ENCODE data around the gene UCHL3. TPM values are rescaled to one million over a fixed set of nuclear protein-coding genes. Genes with fewer than 3 reads are reported as not detected.
A peak's percentile ranks its signal among the peaks of the same experiment; 100 is the strongest.

The UCHL3 gene
- total and polyA plus RNA-seq, 9 of the 15 experiments (the other 6 are each of a cell fraction or from before 2014, with no cell fraction given), result 42.2 to 112 (median 85.4) TPM

DNA sequence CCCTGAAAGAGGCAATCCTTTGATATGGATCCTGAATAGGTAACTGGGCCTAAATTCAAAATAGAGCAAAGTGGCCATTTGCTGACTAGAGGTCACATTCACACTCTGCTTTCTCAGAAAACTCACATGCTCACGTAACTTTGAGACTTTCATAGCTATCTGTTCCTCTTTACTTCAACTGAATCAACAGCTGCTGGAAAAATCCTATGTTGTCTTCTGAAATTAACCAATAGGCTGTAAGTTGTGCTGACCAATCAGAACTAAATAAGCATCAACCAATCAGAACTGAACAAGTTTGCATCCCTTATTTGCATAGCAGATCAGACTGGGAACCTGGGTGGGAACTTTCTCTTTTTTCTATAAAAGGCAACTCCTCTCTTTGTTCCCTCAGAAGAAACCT lies 43.6 kb upstream of the UCHL3 start:
- TF ChIP-seq, protein P1, sequence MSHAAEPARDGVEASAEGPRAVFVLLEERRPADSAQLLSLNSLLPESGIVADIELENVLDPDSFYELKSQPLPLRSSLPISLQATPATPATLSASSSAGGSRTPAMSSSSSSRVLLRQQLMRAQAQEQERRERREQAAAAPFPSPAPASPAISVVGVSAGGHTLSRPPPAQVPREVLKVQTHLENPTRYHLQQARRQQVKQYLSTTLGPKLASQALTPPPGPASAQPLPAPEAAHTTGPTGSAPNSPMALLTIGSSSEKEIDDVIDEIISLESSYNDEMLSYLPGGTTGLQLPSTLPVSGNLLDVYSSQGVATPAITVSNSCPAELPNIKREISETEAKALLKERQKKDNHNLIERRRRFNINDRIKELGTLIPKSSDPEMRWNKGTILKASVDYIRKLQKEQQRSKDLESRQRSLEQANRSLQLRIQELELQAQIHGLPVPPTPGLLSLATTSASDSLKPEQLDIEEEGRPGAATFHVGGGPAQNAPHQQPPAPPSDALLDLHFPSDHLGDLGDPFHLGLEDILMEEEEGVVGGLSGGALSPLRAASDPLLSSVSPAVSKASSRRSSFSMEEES (CRISPR knock-in tag; IDR thresholded peaks at IDR 0.05), result no peak
- TF ChIP-seq ZNF316 (IDR thresholded peaks at IDR 0.05) (peak; percentile 24), FOXM1 (IDR thresholded peaks at IDR 0.05; ENCODE audit: low read depth) (0 out of 2 replicates have a peak, but pooled peaks have one; percentile 24), FOXM1 (CRISPR knock-in tag; IDR thresholded peaks at IDR 0.05; ENCODE audit: low read depth) (no peak)
- peak; percentile 53; the same call in 2 of the 3 replicates for ATAC-seq
- no peak for FAIRE-seq

More for the DNA sequence above, 43.6 kb upstream of the UCHL3 start:
- Histone ChIP-seq H3K9me1 (ENCODE audit: control insufficient read depth, insufficient read depth, low read length) (no peaks in the 10 kb centered on the region), H3K4me2 (ENCODE audit: insufficient read depth, low read length) (no peak overlapping the region), H3K36me3 (ENCODE audit: control insufficient read depth, insufficient read depth, low read length) (no peaks in the 10 kb centered on the region), H4K20me1 (replicated peaks; ENCODE audit: control insufficient read depth, insufficient read depth, low read length) (no peaks in the 10 kb centered on the region), H3K9ac (ENCODE audit: insufficient read depth in 1 of 2, low read depth in 2 of 2, low read length in 2 of 2) (no peak overlapping the region), H3K27me3 (ENCODE audit: control insufficient read depth in 2 of 2, insufficient read depth in 2 of 2, low read length in 2 of 2) (no peaks in the 10 kb centered on the region), H2AFZ (ENCODE audit: low read depth, low read length) (no peak overlapping the region), H3K79me2 (ENCODE audit: control insufficient read depth, insufficient read depth, low read length) (no peaks in the 10 kb centered on the region), H3K4me1 (replicated peaks in 1 of 2; ENCODE audit: control insufficient read depth in 2 of 2, insufficient read depth in 2 of 2, low read length in 2 of 2) (no peaks in the 10 kb centered on the region), H3K27ac (ENCODE audit: extremely low read depth, low read depth, low read length) (no peak overlapping the region), H3K4me3 (no peak overlapping the region), H3K9me3 (replicated peaks; ENCODE audit: control insufficient read depth, insufficient read depth, low read depth, low read length) (no peaks in the 10 kb centered on the region)
- POLR2A ChIA-PET, result no interaction called here
- peak in 1 of 4 experiments; percentile 6 for DNase-seq (ENCODE audit: extremely low read depth in 1 of 4, low spot score in 3 of 4)
- BruUV-seq (replicated peaks), result no TSS peak
- in situ Hi-C loops (cut with MboI), result no loop called here
- intact Hi-C loops (cut with micrococcal nuclease), result no loop called here
- 46% methylated on average over 1 of the region's 1 CpG for WGBS (ENCODE audit: insufficient coverage, low coverage, missing lambda C conversion rate)
- CTCF ChIA-PET (ENCODE audit: low intra/inter-chr PET ratio), result no interaction called here

All from K562 (cell line).